ENCODE results near the gene LGR4. TPM values are rescaled to one million over a fixed set of nuclear protein-coding genes. Genes with fewer than 3 reads are reported as not detected.

Gene LGR4
- total and polyA plus RNA-seq, 10 of the 15 experiments (the other 5 are each of a cell fraction or from before 2014, with no cell fraction given), result under 0.01 to 0.64 (median 0.04) TPM; not detected in 5

- FAIRE-seq (no peak), DNase-seq (ENCODE audit: low read depth, low spot score) (no peak), ATAC-seq (no peak)
- Histone ChIP-seq H3K4me2 (ENCODE audit: control insufficient read depth, insufficient read depth) (no peak overlapping the region), H3K79me2 (ENCODE audit: control insufficient read depth, insufficient read depth, low read length) (no peaks in the 10 kb centered on the region), H3K27ac (ENCODE audit: control insufficient read depth, insufficient read depth) (no peak overlapping the region), H3K27me3 (replicated peaks in 1 of 2; ENCODE audit: control insufficient read depth in 2 of 2, insufficient read depth in 2 of 2, low read length in 1 of 2) (no peaks in the 10 kb centered on the region), H3K4me1 (ENCODE audit: control insufficient read depth, insufficient read depth, low read length) (no peaks in the 10 kb centered on the region), H2AFZ (ENCODE audit: control insufficient read depth, low read depth, low read length) (no peak overlapping the region; the same call in 1 of the 2 replicates), H3K9me3 (replicated peaks; ENCODE audit: control insufficient read depth, insufficient read depth, low read length) (no peaks in the 10 kb centered on the region), H3K4me3 (no peak overlapping the region), H3K36me3 (ENCODE audit: control insufficient read depth in 2 of 2, insufficient read depth in 2 of 2, low read length in 1 of 2) (no peaks in the 10 kb centered on the region; a peak in 1 of 4 replicates), H3K9ac (ENCODE audit: control insufficient read depth, insufficient read depth, low read length) (no peak overlapping the region), H4K20me1 (ENCODE audit: control insufficient read depth, insufficient read depth) (no peaks in the 10 kb centered on the region)
- in situ Hi-C loops (cut with MboI), result no loop called here
- TF ChIP-seq SREBF1 (IDR thresholded peaks at IDR 0.05; ENCODE audit: low read length) (no peak), TARDBP (IDR thresholded peaks at IDR 0.05; ENCODE audit: borderline replicate concordance) (no peak), ZBTB33 (IDR thresholded peaks at IDR 0.05) (no peak), IKZF2 (IDR thresholded peaks at IDR 0.05) (no peak), TCF3 (IDR thresholded peaks at IDR 0.05; ENCODE audit: borderline replicate concordance, insufficient read depth, low read depth, low read length) (no peak), RUNX3 (IDR thresholded peaks at IDR 0.05; ENCODE audit: low read length) (no peak)
- ChIA-PET POLR2A (no interaction called here), SMC1A (ENCODE audit: uncharacterized antibody, unreplicated experiment) (no interaction called here), CTCF (interaction anchor here (0.7 to 1.5 kb wide), 3 partner anchors 150 to 346 kb away, joined by 3 to 5 read pairs (median 3); no protein-coding TSS in a partner anchor), RAD21 (ENCODE audit: unreplicated experiment) (no interaction called here)
- WGBS (ENCODE audit: insufficient coverage, insufficient replicate concordance, low lambda C conversion rate, missing lambda C conversion rate), result 97% methylated on average over 2 of the region's 2 CpGs
- no TSS peak for BruUV-seq (replicated peaks)
- intact Hi-C loops (cut with micrococcal nuclease; ENCODE audit: unreplicated experiment), result no loop called here
Measured at GRCh38 chr11:27349919-27350318, 122.7 kb downstream of the LGR4 start.

Data from GM12878 (cell line).